Neural progenitor cell (in vitro differentiated cells): ENCODE results near the gene SLC12A7.

Source experiments
- CTCF ChIP-seq: fragments of 200-600 bp; sonication (generic); IDR thresholded peaks from 2 replicates; pipeline ENCODE4 v1.5.1; 2017; ENCODE audit warnings: antibody characterized with exemption, mild to moderate bottlenecking
- EZH2phosphoT487 ChIP-seq: fragments of 200-600 bp; sonication (generic); IDR thresholded peaks from 2 replicates; pipeline ENCODE4 v1.6.1; 2017; ENCODE audit warnings: antibody characterized with exemption

- TF ChIP-seq CTCF (no peak), EZH2phosphoT487 (no peak)
Observed at GRCh38 chr5:1054018-1054798, 57.7 kb downstream of the SLC12A7 start.
